Stomach smooth muscle (tissue), 2 donors: ENCODE results near the gene SC5D.

Source experiments
- H3K27ac ChIP-seq: one replicate; pipeline ENCODE4 v1.7.0; 2013; ENCODE audit warnings: mild to moderate bottlenecking, low read length, inconsistent platforms
- H3K27me3 ChIP-seq, 2 donors: one replicate each; pipeline ENCODE4 v1.7.0; 2013; ENCODE audit warnings: low read length in 2 of 2; ENCODE audit not compliant: insufficient read depth in 2 of 2, control insufficient read depth in 1 of 2
- H3K36me3 ChIP-seq, 2 donors: one replicate each; pipeline ENCODE4 v1.7.0; 2013; ENCODE audit warnings: low read length in 2 of 2; ENCODE audit not compliant: control insufficient read depth in 2 of 2, insufficient read depth in 2 of 2
- H3K4me1 ChIP-seq: one replicate; pipeline ENCODE4 v1.7.0; 2013; ENCODE audit warnings: low read length; ENCODE audit not compliant: control insufficient read depth, insufficient read depth
- H3K4me3 ChIP-seq, 2 donors: one replicate each; pipeline ENCODE4 v1.7.0; 2013; ENCODE audit warnings: low read length in 2 of 2
- H3K9ac ChIP-seq, 2 donors: one replicate each; pipeline ENCODE4 v1.7.0; 2013; ENCODE audit warnings: low read length in 2 of 2, mild to moderate bottlenecking in 1 of 2
- H3K9me3 ChIP-seq, 2 donors: one replicate each; pipeline ENCODE4 v1.7.0; 2013; ENCODE audit warnings: low read length in 2 of 2; ENCODE audit not compliant: control insufficient read depth in 2 of 2
- donor health status: healthy.
- donor health status: Pancreatic carcinoma.

SC5D gene

GRCh38 chr11:121356357-121356756 is 63.8 kb downstream of the SC5D start:
- peaks cover 11% of the 10 kb centered on the region for H3K4me1 ChIP-seq
- H3K9me3 ChIP-seq: no peaks in the 10 kb centered on the region
- H3K27me3 ChIP-seq: no peaks in the 10 kb centered on the region
- H3K27ac ChIP-seq: no peak overlapping the region
- H3K9ac ChIP-seq: no peak overlapping the region
- H3K36me3 ChIP-seq: no peaks in the 10 kb centered on the region
- H3K4me3 ChIP-seq: no peak overlapping the region
